HG03060 (cell line): ENCODE measurements around the gene MRPL36.
"Not testable (repeated sequence)": the region's sequence is repeated elsewhere in the genome, so short reads cannot be mapped to it uniquely, and the experiment has no call there.

Source experiments
- ATAC-seq: cut with Tn5 transposase; IDR thresholded peaks from one replicate; pipeline ENCODE4 v1.9.1; 2021; ENCODE audit warnings: low read depth, moderate number of reproducible peaks; ENCODE audit not compliant: unreplicated experiment

The MRPL36 gene

GRCh38 chr5:1832511-1833250 lies 33.0 kb upstream of the MRPL36 start:
- ATAC-seq = no peak

GRCh38 chr5:1831677-1832313 lies 32.2 kb upstream of the MRPL36 start:
- no peak for ATAC-seq

GRCh38 chr5:1831257-1831656 lies 31.6 kb upstream of the MRPL36 start:
- no peak for ATAC-seq

- no peak for ATAC-seq
Measured at GRCh38 chr5:1830571-1831228, 31.1 kb upstream of the MRPL36 start.

GRCh38 chr5:1827886-1828397 lies 28.3 kb upstream of the MRPL36 start:
- ATAC-seq = no peak

GRCh38 chr5:1827025-1827885 lies 27.6 kb upstream of the MRPL36 start:
- ATAC-seq = no peak

- no peak for ATAC-seq
Measured at GRCh38 chr5:1826235-1826980, 26.8 kb upstream of the MRPL36 start.

GRCh38 chr5:1824903-1825841 lies 25.5 kb upstream of the MRPL36 start:
- ATAC-seq = no peak

- no peak for ATAC-seq
Measured at GRCh38 chr5:1824109-1824821, 24.6 kb upstream of the MRPL36 start.

GRCh38 chr5:1823381-1824034 lies 23.9 kb upstream of the MRPL36 start:
- ATAC-seq = no peak

- no peak for ATAC-seq
Measured at GRCh38 chr5:1821862-1822261, 22.2 kb upstream of the MRPL36 start.

- no peak for ATAC-seq
Measured at GRCh38 chr5:1820926-1821325, 21.3 kb upstream of the MRPL36 start.

- no peak for ATAC-seq
Measured at GRCh38 chr5:1820381-1820780, 20.7 kb upstream of the MRPL36 start.

- no peak for ATAC-seq
Measured at GRCh38 chr5:1819458-1819857, 19.8 kb upstream of the MRPL36 start.

GRCh38 chr5:1818784-1819183 lies 19.1 kb upstream of the MRPL36 start:
- no peak for ATAC-seq

GRCh38 chr5:1817261-1818043 lies 17.8 kb upstream of the MRPL36 start:
- ATAC-seq = no peak

GRCh38 chr5:1816495-1817089 lies 17.0 kb upstream of the MRPL36 start:
- ATAC-seq = not testable (repeated sequence)
